GM19240 (cell line): ENCODE results near the gene RTKN2.
"Not testable (repeated sequence)": the region's sequence is repeated elsewhere in the genome, so short reads cannot be mapped to it uniquely, and the experiment has no call there.

Experiments
- DNase-seq: peaks from one replicate; pipeline ENCODE4 v3.0.0; 2011; ENCODE audit warnings: low spot score; ENCODE audit not compliant: insufficient read length

Gene RTKN2

GRCh38 chr10:62259456-62259855 lies 9.2 kb downstream of the RTKN2 start:
- DNase-seq: no peak

- no peak for DNase-seq
These were observed 9.7 kb downstream of the RTKN2 start for GRCh38 chr10:62258926-62259325.

- no peak for DNase-seq
These were observed 14.9 kb downstream of the RTKN2 start for GRCh38 chr10:62253704-62254103.

GRCh38 chr10:62252051-62252450 lies 16.6 kb downstream of the RTKN2 start:
- DNase-seq: no peak

- DNase-seq: no peak
These were observed 17.9 kb downstream of the RTKN2 start for GRCh38 chr10:62250594-62251198.

- DNase-seq: no peak
These were observed 18.7 kb downstream of the RTKN2 start for GRCh38 chr10:62249957-62250356.

- no peak for DNase-seq
These were observed 20.2 kb downstream of the RTKN2 start for GRCh38 chr10:62248465-62248864.

GRCh38 chr10:62244785-62245467 lies 23.7 kb downstream of the RTKN2 start:
- DNase-seq: no peak

- no peak for DNase-seq
These were observed 24.6 kb downstream of the RTKN2 start for GRCh38 chr10:62244088-62244487.

GRCh38 chr10:62243647-62243997 lies 25.0 kb downstream of the RTKN2 start:
- DNase-seq: no peak

GRCh38 chr10:62242965-62243646 lies 25.5 kb downstream of the RTKN2 start:
- not testable (repeated sequence) for DNase-seq

- not testable (repeated sequence) for DNase-seq
These were observed 27.1 kb downstream of the RTKN2 start for GRCh38 chr10:62241521-62241920.

- no peak for DNase-seq
These were observed 28.6 kb downstream of the RTKN2 start for GRCh38 chr10:62239994-62240393.

GRCh38 chr10:62238880-62239279 lies 29.8 kb downstream of the RTKN2 start:
- no peak for DNase-seq

- DNase-seq: no peak
These were observed 30.7 kb downstream of the RTKN2 start for GRCh38 chr10:62237966-62238365.

- DNase-seq: no peak
These were observed 31.1 kb downstream of the RTKN2 start for GRCh38 chr10:62237506-62237905.

GRCh38 chr10:62234077-62234605 lies 34.5 kb downstream of the RTKN2 start:
- no peak for DNase-seq

GRCh38 chr10:62233356-62234076 lies 35.1 kb downstream of the RTKN2 start:
- DNase-seq: no peak

- DNase-seq: no peak
These were observed 36.8 kb downstream of the RTKN2 start for GRCh38 chr10:62231805-62232204.

GRCh38 chr10:62231371-62231770 lies 37.3 kb downstream of the RTKN2 start:
- DNase-seq: no peak

- no peak for DNase-seq
These were observed 38.1 kb downstream of the RTKN2 start for GRCh38 chr10:62230344-62231121.
